ENCODE measurements around the gene NT5C3B.

DNA sequence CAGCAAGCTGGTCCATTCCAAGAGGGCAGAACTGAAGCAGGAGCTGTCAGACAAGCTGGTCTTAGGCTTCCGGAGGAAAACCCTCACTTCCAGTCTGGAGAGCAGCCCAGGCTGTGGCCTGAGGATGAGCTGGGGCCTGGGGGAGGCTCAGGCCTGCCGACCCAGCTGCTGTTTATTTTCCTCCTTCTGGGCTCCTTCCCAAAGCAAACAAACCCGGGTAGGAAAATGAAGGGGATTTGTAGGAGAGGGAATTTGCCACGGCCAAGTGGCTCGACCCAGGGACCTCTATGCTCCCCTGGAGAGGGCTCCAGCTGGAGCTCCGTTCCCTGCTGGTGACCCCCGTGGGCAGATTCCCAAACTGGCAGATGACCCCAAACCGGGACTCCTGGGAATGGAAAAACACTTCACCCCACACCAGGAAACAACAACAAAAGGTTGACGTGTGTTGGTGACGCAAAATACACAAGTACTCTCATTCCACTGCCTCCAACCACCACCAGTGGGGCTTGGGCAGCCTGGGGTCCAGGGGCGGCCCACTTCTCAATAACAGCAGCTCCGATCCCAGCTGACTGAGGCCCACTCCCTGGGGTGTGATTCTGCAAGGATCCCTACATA, 58.4 kb downstream of the NT5C3B start:
- TF ChIP-seq, protein P1, sequence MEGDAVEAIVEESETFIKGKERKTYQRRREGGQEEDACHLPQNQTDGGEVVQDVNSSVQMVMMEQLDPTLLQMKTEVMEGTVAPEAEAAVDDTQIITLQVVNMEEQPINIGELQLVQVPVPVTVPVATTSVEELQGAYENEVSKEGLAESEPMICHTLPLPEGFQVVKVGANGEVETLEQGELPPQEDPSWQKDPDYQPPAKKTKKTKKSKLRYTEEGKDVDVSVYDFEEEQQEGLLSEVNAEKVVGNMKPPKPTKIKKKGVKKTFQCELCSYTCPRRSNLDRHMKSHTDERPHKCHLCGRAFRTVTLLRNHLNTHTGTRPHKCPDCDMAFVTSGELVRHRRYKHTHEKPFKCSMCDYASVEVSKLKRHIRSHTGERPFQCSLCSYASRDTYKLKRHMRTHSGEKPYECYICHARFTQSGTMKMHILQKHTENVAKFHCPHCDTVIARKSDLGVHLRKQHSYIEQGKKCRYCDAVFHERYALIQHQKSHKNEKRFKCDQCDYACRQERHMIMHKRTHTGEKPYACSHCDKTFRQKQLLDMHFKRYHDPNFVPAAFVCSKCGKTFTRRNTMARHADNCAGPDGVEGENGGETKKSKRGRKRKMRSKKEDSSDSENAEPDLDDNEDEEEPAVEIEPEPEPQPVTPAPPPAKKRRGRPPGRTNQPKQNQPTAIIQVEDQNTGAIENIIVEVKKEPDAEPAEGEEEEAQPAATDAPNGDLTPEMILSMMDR (IDR thresholded peaks at IDR 0.05), result no peak
- TF ChIP-seq POLR2AphosphoS5 (IDR thresholded peaks at IDR 0.05), result peak in 1 of 3 donors; percentile 53
- no peak for TF ChIP-seq POLR2A (IDR thresholded peaks at IDR 0.05)

Measured in stomach (tissue), 4 donors.